Nephron (organoid): ENCODE data around the gene PRR29.

Experiments
- H3K27ac Mint-ChIP-seq, 3 experiments: 2 replicates each; pipeline ENCODE4 v1.8.0; 2020; ENCODE audit warnings: mixed read lengths in 3 of 3, mild to moderate bottlenecking in 2 of 3, moderate library complexity in 1 of 3
- H3K27me3 Mint-ChIP-seq: 2 replicates; pipeline ENCODE4 v1.8.0; 2021; ENCODE audit warnings: low read depth, mild to moderate bottlenecking, moderate library complexity, mixed read lengths
- H3K36me3 Mint-ChIP-seq: 2 replicates; pipeline ENCODE4 v1.8.0; 2020; ENCODE audit warnings: low read depth, mixed read lengths
- H3K4me1 Mint-ChIP-seq: 2 replicates; pipeline ENCODE4 v1.8.0; 2020; ENCODE audit warnings: mixed read lengths
- H3K4me3 Mint-ChIP-seq, 3 experiments: 2 replicates each; pipeline ENCODE4 v1.8.0; 2020; ENCODE audit warnings: mild to moderate bottlenecking in 3 of 3, mixed read lengths in 3 of 3, moderate library complexity in 2 of 3
- H3K9me3 Mint-ChIP-seq: 2 replicates; pipeline ENCODE4 v1.8.0; 2020; ENCODE audit warnings: mixed read lengths
- CTCF ChIP-seq, 3 experiments: fragments of 200-600 bp; sonication (generic); IDR thresholded peaks; one replicate each; pipeline ENCODE4 v1.5.0; 2021; ENCODE audit warnings: antibody characterized with exemption in 3 of 3; ENCODE audit not compliant: unreplicated experiment in 3 of 3

The PRR29 gene

GRCh38 chr17:63988741-63989621 lies 9.2 kb upstream of the PRR29 start:
- Mint-ChIP-seq H3K27ac (peak overlapping the region; percentile 10 to 55 (median 46)), H3K9me3 (no peaks in the 10 kb centered on the region), H3K4me1 (peaks cover 25% of the 10 kb centered on the region), H3K4me3 (no peak overlapping the region), H3K36me3 (no peaks in the 10 kb centered on the region), H3K27me3 (peaks cover 29% of the 10 kb centered on the region)
- no peak for TF ChIP-seq CTCF (IDR thresholded peaks at IDR 0.05; ENCODE audit: unreplicated experiment in 3 of 3)

- peaks cover 20% of the 10 kb centered on the region for H3K4me1 Mint-ChIP-seq
- no peaks in the 10 kb centered on the region for H3K36me3 Mint-ChIP-seq
- H3K27ac Mint-ChIP-seq = peak overlapping the region in 2 of 3 experiments; percentile 39 to 55
- H3K4me3 Mint-ChIP-seq = peak overlapping the region in 2 of 3 experiments; percentile 32 to 57
- peaks cover 33% of the 10 kb centered on the region for H3K27me3 Mint-ChIP-seq
- no peak for TF ChIP-seq CTCF (IDR thresholded peaks at IDR 0.05; ENCODE audit: unreplicated experiment in 3 of 3)
- H3K9me3 Mint-ChIP-seq = no peaks in the 10 kb centered on the region
Observed at GRCh38 chr17:63989622-63990345, 8.4 kb upstream of the PRR29 start.

- peaks cover 40% of the 10 kb centered on the region for H3K27me3 Mint-ChIP-seq
- TF ChIP-seq CTCF (IDR thresholded peaks at IDR 0.05; ENCODE audit: unreplicated experiment in 3 of 3) = no peak
- no peak overlapping the region for H3K27ac Mint-ChIP-seq
- H3K4me1 Mint-ChIP-seq = peaks cover 14% of the 10 kb centered on the region
- no peak overlapping the region for H3K4me3 Mint-ChIP-seq
- H3K36me3 Mint-ChIP-seq = no peaks in the 10 kb centered on the region
- no peaks in the 10 kb centered on the region for H3K9me3 Mint-ChIP-seq
Observed at GRCh38 chr17:63991611-63992010, 6.5 kb upstream of the PRR29 start.

GRCh38 chr17:63993368-63993985 lies 4.7 kb upstream of the PRR29 start:
- Mint-ChIP-seq H3K27me3 (peaks cover 46% of the 10 kb centered on the region), H3K9me3 (no peaks in the 10 kb centered on the region), H3K4me3 (no peak overlapping the region), H3K27ac (no peak overlapping the region), H3K36me3 (no peaks in the 10 kb centered on the region), H3K4me1 (peaks cover 25% of the 10 kb centered on the region)
- no peak for TF ChIP-seq CTCF (IDR thresholded peaks at IDR 0.05; ENCODE audit: unreplicated experiment in 3 of 3)

GRCh38 chr17:63995626-63996025 lies 2.5 kb upstream of the PRR29 start:
- Mint-ChIP-seq H3K27me3 (peaks cover 45% of the 10 kb centered on the region), H3K9me3 (no peaks in the 10 kb centered on the region)

More at GRCh38 chr17:63995626-63996025, 2.5 kb upstream of the PRR29 start:
- Mint-ChIP-seq H3K27ac (no peak overlapping the region), H3K4me1 (peaks cover 22% of the 10 kb centered on the region), H3K36me3 (no peaks in the 10 kb centered on the region), H3K4me3 (peak overlapping the region; percentile 38 to 50 (median 40))
- TF ChIP-seq CTCF (IDR thresholded peaks at IDR 0.05; ENCODE audit: unreplicated experiment in 3 of 3) = no peak
